Stimulated activated CD8-positive, alpha-beta memory T cell treated with anti-CD3 and anti-CD28 coated beads, Interleukin-12 subunit alpha, Interleukin-12 subunit beta, amount 100 ng/mL, for 24 hours (primary cell): ENCODE measurements around the gene PLCL1.
"Not testable (repeated sequence)": the region's sequence is repeated elsewhere in the genome, so short reads cannot be mapped to it uniquely, and the experiment has no call there.

Experiments
- DNase-seq: peaks from one replicate; pipeline ENCODE4 v3.0.0-alpha.2; 2020; ENCODE audit errors: extremely low read depth

PLCL1 gene

DNA sequence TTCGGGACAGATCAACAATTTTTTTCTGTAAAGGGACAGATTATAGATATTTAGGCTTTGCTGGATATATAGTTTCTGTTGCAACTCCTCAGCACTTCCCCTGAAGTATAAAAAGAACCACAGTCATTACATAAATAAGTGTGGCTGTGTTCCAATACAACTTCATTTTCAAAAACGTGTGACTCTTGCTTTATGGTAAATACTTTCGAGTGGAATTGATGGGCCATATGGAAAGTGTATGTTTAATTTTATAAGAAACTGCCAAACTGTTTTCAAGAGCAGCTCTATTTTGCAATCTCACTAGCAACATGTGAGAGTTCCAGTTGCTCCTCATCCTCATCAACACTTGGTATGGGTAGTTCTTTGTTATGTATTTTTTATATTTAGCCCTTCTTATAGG is 370.9 kb downstream of the PLCL1 start:
- DNase-seq = no peak

DNA sequence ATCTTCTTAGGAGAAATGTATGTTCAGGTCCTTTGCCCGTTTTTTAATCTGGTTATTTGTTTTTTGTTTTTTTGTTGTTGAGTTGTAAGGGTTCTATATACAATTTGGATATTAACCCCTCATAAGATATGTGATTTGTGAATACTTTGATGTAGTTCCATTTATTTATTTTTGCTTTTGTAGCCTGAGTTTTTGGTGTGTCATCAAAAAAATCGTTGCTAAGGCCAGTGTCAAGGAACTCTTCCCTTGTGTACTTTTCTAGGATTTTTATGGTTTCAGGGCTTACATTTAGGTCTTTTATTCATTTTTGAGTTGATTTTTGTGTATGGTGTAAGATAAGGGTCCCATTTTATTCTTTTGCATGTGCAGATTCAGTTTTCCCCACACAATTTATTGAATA is 372.6 kb downstream of the PLCL1 start:
- DNase-seq = no peak

DNA sequence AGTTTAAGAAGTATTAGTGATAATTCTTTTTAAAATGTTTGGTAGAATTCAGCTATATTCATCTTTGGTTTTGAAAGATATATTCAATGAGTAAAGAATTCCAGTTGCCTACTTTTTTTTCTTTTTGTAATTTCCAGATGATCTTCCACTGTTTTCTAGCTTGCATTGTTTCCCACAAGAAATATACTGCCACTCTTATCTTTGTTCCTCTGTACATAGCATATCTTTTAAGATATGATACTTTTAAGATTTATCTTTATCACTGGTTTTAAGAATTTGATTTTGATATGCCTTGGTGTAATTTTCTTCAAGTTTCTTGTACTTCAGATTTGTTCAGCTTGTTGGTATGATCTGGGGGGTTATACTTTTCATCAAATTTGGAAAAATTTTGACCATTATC is 374.4 kb downstream of the PLCL1 start:
- DNase-seq = no peak

DNA sequence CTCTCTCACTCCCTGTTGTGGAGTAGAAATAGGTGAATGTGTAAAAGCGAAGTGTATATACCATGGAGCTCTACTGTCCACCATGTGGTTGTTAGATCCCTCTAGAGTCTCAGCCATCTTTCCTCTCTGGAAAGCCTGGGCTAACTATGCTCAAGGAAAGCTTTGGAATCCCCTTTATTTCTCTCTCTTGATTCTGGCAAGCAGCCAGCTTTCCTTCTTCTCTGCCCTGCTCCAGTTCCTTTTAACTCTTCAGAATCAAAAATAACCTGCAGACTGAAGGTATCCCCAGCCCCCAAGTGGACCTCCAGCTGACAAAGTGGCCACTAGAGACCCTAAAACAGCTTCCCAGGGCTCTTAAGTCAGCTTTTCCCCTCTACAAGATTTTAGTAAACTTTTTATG is 381.9 kb downstream of the PLCL1 start:
- no peak for DNase-seq

DNA sequence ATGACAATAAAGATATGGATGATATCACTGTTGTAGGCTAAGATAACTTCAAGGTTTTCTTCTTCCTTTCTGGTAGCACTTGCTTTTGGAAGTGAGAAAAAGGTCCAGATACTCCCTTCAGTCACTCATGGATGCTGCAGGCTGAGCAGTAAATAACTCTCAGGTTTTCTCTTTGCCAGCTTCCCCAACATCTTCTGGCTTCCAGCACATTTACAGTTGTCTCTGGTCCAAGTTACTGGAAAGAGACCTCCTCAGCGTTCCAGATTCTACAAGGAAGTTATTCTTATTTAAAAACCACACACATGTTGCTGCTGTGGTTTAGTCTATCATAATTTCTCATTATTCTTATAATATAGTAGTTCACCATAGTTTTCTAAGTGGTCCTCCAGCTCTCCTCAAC is 383.4 kb downstream of the PLCL1 start:
- DNase-seq = no peak

DNA sequence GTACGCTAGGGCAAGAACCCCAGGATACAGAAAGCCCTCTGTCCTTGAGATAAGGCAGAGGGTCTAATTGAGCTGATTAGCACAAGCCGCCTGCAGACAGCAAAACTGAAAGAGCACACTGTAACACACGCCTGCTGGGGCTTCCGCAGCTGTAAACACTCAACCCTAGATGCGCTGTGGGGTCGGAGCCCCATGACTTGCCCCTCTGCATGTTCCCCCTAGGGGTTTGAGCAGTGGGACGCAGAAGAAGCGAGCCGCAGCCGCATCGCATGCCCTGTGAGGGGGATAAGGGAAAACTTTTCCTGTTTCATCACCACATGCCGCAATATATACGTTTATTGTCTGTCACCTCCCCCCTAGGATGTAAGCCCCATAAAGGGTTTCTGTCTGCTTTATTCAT is 384.6 kb downstream of the PLCL1 start:
- DNase-seq = no peak

DNA sequence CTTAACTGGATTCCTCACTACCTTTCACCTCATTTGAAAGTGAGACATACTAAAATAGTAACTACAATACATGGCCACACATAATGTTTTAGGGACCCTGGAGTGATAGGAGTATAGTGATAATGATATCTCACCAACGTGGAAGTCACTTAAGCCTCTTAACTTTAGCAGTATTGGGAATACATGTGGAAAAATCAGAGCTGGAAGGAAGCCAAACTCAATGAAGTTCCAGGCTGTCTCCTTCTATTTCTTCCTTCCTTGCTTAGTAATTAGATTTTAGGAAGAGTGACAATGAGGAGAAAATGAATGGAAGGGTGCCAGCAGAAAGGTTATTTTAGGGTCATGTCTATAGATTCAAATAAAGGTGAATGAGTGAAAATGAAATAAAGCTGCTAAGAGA is 387.3 kb downstream of the PLCL1 start:
- no peak for DNase-seq

DNA sequence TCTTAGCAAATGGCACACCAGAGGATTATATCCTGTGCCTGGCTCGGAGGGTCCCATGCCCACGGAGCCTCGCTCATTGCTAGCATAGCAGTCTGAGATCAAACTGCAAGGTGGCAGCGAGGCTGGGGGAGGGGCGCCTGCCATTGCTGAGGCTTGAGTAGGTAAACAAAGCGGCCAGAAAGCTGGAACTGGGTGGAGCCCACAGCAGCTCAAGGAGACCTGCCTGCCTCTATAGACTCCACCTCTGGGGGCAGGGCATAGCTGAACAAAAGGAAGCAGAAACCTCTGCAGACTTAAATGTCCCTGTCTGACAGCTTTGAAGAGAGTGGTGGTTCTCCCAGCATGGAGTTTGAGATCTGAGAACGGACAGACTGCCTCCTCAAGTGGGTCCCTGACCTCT is 392.2 kb downstream of the PLCL1 start:
- DNase-seq = not testable (repeated sequence)
